T-helper 1 cell (primary cell): ENCODE data around the gene EIF2B1.

ENCODE experiments used
- DNase-seq, 5 donors: peaks; one replicate each; pipeline ENCODE4 v3.0.0-alpha.2; 2012 to 2020
- total RNA-seq, 4 donors: gene quantifications; one replicate each; lab custom pipeline; 2026; lab: John Stamatoyannopoulos, UW

EIF2B1 gene
- total RNA-seq = 33.9 to 53.4 (median 42.9) reads per million in 4 donors

DNA sequence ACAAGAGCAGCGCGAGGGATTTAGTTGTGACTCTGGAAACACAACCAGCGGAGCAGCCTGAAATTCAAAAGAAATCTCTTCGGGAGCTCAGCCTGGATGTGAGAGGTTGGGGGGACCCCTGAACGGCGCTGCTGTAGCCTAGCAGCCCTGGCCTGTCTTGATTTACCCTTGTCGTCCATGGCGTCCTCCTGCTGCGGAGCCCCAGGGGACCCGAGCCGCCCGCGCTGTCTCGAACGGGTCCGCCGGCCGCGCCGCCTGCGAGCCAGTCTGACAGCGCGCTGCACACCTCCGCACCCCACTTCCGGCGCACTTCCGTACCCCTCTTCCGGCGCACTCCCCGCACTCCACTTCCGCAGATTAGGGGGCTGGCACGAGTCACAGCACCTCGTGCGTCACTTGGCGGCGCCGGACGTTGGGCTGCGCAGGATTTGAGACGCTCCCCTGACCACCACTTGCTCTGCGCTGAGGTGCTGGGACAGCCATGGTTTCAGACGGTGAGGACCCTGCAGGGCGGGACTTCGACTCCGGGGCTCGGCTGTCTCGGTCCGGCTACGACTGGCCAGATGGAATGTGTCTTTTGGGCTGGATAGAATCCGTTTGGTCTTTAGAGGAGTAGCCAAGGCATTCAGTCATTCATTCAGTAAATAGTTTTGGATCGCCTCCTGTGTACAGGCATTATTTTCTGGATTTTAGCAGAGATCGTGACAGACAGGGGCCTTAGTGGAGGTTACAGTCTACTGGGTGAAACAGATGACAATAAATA is at the start of gene EIF2B1, which contains the start of gene GTF2H3:
EIF2B1 (minus strand) TSS at position 308 of the 763 bp plus-strand sequence; CDS start at position 179, 129 bp downstream.
GTF2H3 (plus strand) TSS at position 451 of the 763 bp plus-strand sequence; CDS start at position 482, 31 bp downstream.
- peak; percentile 90 to 98 (median 95) for DNase-seq

DNA sequence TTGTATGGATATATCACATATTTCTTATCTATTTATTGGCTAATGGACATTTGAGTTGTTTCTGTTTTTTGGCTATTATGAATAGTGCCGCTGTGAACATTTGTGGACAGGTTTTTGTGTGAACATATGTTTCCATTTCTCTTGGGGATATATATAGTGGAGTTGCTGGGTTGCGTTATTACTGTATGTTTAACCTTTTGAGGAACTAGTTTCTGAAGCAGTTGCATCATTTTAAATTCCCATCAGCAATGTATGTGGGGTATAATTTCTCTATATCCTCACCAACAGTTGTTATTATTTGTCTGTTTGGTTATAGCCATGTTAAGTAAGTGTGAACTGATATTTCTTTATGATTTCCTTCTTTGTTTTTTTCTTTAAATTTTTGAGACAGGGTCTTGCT is 48.1 kb upstream of the EIF2B1 start:
- no peak for DNase-seq

DNA sequence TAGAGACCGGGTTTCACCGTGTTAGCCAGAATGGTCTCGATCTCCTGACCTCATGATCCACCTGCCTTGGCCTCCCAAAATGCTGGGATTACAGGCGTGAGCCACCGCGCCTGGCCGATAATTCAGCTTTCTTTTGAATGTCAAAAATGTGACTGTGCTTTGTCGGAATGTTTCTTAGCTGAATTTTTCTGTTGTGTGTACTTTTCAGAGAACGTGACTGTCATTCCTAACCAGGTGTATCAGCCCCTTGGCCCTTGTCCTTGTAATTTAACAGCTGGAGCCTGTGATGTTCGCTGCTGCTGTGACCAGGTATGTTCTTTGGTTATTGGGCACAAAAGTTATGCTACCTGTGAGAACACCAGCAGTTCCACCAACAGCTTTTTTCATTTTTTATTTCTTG is 45.5 kb upstream of the EIF2B1 start:
- no peak for DNase-seq

- DNase-seq = no peak
Measured at GRCh38 chr12:123676616-123677320, 43.3 kb upstream of the EIF2B1 start.

GRCh38 chr12:123675436-123675835 is 42.0 kb upstream of the EIF2B1 start:
- no peak for DNase-seq

DNA sequence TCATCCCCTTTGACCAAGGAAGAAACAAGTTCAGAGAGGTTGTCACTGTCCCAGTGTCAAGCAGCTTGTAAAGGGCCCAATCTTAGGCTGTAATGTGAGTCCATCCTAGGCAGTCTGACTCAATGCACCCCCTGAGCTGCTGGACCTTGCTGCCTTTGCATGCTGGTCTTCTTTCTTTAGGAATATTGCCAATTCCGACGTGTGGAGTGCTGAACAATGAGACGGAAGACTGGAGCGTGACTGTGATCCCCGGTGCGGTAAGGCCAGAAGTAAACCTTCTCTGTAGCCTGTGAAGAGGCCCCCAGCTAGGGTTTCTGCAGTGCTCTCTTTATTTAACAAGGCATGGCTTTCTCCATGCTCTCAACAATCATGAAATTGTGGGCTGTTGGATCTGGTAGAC is 38.4 kb upstream of the EIF2B1 start:
- DNase-seq = no peak

DNA sequence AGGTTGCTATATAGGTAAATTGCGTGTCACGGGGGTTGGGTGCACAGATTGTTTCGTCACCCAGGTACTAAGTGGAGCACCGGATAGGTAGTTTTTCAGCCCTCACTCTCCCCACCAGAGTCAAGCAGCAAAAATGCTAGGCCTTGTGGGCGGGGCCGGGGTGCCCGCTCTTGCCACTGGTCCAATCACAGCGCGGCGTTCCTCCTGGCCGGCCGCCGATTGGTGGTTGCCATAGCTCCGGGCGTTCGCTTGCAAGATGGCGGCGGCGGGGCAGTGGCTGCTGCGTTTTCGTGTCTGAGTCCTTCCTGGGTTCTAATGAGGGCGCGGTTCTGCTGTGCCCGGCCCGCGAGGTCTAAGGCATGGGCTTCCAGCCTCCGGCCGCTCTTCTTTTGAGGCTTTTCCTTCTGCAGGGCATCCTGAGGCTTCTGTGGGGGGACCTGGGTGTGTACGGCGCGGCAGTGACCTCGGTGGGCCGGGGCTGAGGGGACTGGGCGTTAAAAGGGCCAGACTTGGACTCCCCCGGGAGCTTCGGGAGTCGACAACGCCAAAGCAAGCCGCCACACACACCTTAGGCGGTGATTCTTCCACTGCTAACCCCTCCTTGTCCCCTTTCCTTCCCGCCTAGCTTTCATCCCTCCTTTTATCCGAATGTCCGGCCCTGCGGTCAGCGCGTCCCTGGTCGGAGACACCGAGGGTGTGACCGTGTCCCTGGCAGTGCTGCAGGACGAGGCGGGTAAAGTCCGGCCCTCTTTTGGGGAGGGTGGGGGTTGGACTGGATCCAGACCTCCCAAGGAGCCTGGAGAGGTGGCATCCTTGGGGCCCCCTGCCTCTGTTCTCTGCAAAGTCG is 37.6 kb upstream of the EIF2B1 start, which contains the start of gene TCTN2:
TCTN2 (plus strand) TSS at position 232 of the 847 bp plus-strand sequence; CDS start at position 360, 128 bp downstream.
- peak; percentile 82 to 91 (median 90) for DNase-seq

- no peak for DNase-seq
Measured at GRCh38 chr12:123667771-123668170, 34.3 kb upstream of the EIF2B1 start.

DNA sequence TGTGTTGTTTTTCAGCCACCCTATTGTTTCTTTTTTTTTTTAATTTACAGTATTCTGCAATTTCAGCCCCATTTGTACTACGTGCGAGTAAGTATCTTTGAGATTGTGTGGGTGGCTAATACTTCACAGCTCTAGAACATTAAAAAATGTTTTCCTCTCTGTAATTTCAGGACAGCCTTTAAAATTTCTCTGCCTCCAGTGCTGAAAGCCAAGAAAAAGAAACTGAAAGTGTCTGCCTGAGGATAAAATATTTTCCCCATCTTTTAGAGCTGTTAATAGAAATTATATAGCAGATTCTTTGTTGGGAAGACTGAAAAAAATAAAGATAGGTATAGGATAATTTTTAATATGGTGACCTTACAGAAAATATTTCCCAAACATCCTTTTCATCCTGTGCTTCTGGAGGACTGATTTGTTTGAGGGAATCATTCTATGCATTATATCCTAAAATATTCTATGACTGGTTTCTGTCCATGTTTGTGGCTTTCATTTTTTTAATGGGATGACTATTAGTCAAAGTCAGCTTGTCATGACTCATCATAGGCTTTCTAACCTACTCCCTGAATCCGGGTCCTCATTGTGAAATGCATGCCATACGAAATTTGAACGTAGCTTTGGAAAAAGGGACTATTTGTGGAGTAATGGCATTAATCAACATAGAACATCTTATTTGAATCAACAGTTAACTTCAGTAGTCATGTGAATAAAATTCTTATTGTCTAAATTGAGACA is 26.7 kb upstream of the EIF2B1 start:
- DNase-seq = no peak

GRCh38 chr12:123657211-123657610 is 23.7 kb upstream of the EIF2B1 start:
- no peak for DNase-seq

- no peak for DNase-seq
Measured at GRCh38 chr12:123656392-123656791, 22.9 kb upstream of the EIF2B1 start.

DNA sequence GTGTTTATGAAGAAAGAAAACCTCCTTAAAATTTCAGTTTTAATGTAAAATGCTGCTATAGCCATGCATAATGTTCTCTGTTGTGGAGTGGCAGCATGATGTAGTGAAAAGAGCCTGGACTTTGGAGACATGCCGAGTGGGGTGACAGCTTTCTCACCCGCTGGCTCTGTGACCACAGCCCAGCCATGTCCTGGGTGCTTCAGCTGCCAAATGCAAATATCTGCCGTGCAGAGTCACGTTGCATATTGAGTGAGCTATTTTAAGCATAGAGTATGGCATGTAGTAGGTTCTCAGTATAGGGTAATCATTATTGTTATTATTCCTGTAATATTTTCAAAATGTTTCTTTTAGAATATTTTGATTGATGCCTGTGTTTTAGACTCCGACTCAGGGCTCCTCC is 21.9 kb upstream of the EIF2B1 start:
- DNase-seq = no peak

DNA sequence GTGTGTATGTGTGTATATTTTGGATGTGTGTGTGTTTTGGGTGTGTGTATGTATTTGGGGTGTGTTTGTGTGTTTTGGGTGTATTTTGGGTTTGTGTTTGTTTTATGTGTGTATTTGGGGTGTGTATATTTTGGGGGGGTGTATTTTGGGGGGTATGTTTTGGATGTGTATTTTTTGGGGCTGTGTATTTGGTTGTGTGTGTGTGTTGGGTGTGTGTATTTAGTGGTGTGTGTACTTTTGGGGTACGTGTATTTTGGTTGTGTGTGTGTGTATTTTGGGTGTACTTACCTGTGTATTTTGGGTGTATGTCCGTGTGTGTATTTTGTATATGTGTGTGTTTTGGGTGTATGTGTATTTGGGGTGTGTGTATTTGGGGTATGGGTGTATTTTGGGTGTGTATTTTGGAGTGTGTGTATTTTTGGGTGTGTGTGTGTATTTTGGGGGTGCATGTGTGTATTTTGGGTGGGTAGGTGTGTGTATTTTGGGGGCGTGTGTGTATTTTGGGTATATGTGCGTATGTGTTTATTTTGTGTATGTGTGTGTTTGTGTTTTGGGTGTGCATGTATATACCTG is 20.7 kb upstream of the EIF2B1 start:
- no peak for DNase-seq

GRCh38 chr12:123648401-123648800 is 14.9 kb upstream of the EIF2B1 start:
- no peak for DNase-seq

DNA sequence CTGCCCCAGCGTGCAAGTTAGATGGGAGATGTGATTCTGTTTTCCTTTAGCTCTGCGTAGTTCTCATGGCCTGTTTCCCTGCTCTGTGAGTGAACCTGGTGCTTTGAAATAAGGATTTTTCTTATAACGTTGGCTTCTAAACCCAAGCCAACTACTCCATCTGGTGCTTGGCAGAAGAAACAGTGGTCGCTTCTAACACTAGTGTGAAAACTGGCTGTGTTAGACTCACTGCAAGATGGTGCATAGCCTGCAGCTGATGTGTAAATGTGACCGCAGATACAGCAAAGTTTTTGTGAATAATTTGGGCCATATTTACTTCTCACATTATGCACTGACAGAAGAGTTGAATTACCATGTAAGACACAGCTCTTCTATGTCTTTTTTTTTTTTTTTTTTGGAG is 12.4 kb upstream of the EIF2B1 start:
- DNase-seq = no peak

DNA sequence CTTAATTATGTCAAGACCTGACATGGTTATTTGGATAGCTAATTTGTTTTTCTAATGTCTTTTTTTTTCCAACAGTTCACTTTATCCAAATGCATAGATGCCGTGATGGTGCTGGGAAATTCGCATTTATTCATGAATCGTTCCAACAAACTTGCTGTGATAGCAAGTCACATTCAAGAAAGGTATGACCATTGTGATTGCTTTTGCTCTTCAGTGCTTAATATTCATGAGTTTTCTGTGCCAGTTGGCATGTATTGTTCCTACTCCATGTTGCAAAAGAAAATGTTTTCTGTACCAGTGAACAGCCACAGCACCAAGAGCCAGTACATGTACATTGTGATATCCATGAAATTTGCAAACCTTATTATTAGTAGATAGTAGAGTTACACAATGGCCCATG is 11.9 kb upstream of the EIF2B1 start:
- no peak for DNase-seq

GRCh38 chr12:123643911-123644310 is 10.4 kb upstream of the EIF2B1 start:
- no peak for DNase-seq

GRCh38 chr12:123634142-123634561 is 666 bp upstream of the EIF2B1 start:
- DNase-seq = no peak

DNA sequence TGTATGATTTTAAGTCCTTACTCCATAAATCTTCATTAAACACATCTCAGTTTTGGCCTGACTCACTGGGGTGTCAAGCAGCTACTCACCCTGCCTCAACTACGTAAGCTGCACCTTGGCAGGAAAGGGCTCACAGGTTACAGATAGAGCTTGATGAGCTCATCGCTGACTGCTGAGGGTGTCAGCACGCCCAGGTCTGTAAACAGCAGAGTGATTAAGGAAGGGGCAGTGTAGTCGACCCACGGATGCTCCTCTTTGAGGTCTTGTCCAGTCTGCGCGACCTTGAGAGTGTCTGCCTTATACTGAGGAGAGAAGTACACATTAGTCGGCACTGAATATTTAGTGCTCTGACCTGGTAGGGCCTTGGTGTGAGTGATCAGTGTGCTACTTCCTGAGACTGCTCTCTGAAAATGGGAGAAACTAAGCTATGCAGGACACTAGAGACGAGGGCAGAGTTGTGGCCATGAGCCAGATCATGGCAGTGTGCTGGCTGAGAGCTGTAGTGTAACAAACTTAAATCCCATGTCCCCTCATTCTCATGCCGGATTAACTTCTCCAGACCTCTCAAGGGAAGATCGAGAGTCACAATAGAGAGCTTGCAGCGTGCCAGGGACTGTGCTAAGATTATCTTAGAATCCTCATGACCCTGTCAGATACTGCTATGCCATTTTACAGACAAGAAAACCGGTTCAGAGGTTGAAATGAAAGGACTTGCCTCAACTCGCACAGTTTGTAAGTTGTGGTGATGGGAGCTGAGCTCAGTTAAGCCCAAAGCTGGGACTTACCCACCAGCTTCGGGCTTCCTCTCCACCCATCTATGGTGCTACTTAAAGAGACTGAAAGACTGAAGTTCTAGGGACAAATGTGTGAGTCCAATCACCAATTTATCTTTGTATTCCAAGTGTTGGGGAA is 11.6 kb downstream of the EIF2B1 start:
- DNase-seq = no peak

DNA sequence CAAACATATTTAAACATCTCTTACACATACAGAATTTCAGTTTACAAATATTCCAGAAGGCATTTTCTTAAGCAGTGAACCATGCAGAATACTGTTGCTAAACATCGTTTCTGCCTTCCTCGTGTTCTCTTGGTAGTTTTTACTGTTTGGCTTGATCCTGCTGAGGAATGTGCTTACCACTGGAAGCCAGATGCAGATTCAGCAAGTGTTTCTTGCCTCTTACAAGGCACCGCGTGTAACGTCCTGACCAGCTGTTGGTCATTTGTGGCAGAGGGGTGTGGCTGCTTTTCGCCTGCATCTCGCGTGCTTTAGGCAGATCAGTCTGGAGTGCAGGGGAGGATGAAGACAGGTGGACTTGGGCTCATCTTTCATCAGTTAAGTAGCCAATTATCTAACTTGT is 12.4 kb downstream of the EIF2B1 start:
- no peak for DNase-seq

DNA sequence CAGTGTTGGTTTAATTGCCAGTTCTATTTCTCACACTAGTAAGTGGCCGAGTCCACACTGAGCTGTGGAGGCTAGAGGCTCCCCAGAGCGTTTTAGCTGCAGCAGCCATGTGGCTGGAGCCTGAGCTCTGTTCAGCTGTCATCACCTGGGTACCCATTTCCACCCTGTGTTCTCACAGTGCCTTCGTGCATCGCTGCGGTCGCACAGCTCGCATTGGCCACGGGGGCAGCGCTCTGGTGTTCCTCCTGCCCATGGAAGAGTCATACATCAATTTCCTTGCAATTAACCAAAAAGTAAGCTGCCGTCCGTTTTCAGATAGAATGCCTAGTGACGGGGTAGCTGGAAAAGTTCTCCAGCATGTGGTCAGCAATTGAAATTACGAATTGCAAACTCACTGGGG is 15.9 kb downstream of the EIF2B1 start:
- no peak for DNase-seq
